Panc1 (cell line): ENCODE measurements around the gene SH3PXD2B.

Experiments
- CTCF ChIP-seq: fragments of 450-650 bp; IDR thresholded peaks from 2 replicates; pipeline ENCODE4 v1.5.1; 2017; ENCODE audit warnings: mild to moderate bottlenecking
- POLR2AphosphoS5 ChIP-seq: IDR thresholded peaks from 2 replicates; pipeline ENCODE4 v1.6.1; 2012; ENCODE audit warnings: mild to moderate bottlenecking, low read depth, low read length, moderate library complexity
- SIN3A ChIP-seq: IDR thresholded peaks from 2 replicates; pipeline ENCODE4 v1.6.1; 2012; ENCODE audit warnings: low read depth, mild to moderate bottlenecking, low read length, moderate library complexity, borderline replicate concordance; ENCODE audit not compliant: insufficient read depth
- TCF7L2 ChIP-seq: IDR thresholded peaks from 2 replicates; pipeline ENCODE4 v1.6.1; 2011; ENCODE audit warnings: mild to moderate bottlenecking, low read depth, low read length, inconsistent platforms
- TF ChIP-seq, protein P1 (sequence below), 2 experiments: IDR thresholded peaks; 2 replicates each; pipeline ENCODE4 v1.6.1; 2011 to 2012; ENCODE audit warnings: low read depth in 2 of 2, control low read depth in 1 of 2, low read length in 1 of 2, mild to moderate bottlenecking in 1 of 2, moderate library complexity in 1 of 2; ENCODE audit not compliant: insufficient read depth in 1 of 2

GRCh38 chr5:172325452-172325851, 128.9 kb downstream of the SH3PXD2B start:
- TF ChIP-seq POLR2AphosphoS5 = no peak
- no peak for TF ChIP-seq CTCF
- TF ChIP-seq TCF7L2 = no peak
- TF ChIP-seq SIN3A = no peak
- TF ChIP-seq, protein P1, sequence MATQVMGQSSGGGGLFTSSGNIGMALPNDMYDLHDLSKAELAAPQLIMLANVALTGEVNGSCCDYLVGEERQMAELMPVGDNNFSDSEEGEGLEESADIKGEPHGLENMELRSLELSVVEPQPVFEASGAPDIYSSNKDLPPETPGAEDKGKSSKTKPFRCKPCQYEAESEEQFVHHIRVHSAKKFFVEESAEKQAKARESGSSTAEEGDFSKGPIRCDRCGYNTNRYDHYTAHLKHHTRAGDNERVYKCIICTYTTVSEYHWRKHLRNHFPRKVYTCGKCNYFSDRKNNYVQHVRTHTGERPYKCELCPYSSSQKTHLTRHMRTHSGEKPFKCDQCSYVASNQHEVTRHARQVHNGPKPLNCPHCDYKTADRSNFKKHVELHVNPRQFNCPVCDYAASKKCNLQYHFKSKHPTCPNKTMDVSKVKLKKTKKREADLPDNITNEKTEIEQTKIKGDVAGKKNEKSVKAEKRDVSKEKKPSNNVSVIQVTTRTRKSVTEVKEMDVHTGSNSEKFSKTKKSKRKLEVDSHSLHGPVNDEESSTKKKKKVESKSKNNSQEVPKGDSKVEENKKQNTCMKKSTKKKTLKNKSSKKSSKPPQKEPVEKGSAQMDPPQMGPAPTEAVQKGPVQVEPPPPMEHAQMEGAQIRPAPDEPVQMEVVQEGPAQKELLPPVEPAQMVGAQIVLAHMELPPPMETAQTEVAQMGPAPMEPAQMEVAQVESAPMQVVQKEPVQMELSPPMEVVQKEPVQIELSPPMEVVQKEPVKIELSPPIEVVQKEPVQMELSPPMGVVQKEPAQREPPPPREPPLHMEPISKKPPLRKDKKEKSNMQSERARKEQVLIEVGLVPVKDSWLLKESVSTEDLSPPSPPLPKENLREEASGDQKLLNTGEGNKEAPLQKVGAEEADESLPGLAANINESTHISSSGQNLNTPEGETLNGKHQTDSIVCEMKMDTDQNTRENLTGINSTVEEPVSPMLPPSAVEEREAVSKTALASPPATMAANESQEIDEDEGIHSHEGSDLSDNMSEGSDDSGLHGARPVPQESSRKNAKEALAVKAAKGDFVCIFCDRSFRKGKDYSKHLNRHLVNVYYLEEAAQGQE (IDR thresholded peaks at IDR 0.05; ENCODE audit: insufficient read depth in 1 of 2, low read depth in 2 of 2, low read length in 1 of 2) = no peak
